HG03520 (cell line): ENCODE measurements around the gene ADORA2B.
"Not testable (repeated sequence)": the region's sequence is repeated elsewhere in the genome, so short reads cannot be mapped to it uniquely, and the experiment has no call there.

ENCODE experiments used
- ATAC-seq: cut with Tn5 transposase; IDR thresholded peaks from one replicate; pipeline ENCODE4 v1.9.1; 2021; ENCODE audit warnings: mild to moderate bottlenecking, moderate library complexity; ENCODE audit not compliant: unreplicated experiment

Gene ADORA2B

GRCh38 chr17:15921640-15922039, 23.3 kb upstream of the ADORA2B start:
- no peak for ATAC-seq

GRCh38 chr17:15922586-15922985, 22.3 kb upstream of the ADORA2B start:
- ATAC-seq: no peak

GRCh38 chr17:15926039-15926740, 18.7 kb upstream of the ADORA2B start:
- no peak for ATAC-seq

GRCh38 chr17:15928286-15928785, 16.6 kb upstream of the ADORA2B start:
- no peak for ATAC-seq

- ATAC-seq: no peak
Observed at GRCh38 chr17:15929941-15930340, 15.0 kb upstream of the ADORA2B start.

GRCh38 chr17:15930426-15930825, 14.5 kb upstream of the ADORA2B start:
- no peak for ATAC-seq

- ATAC-seq: no peak
Observed at GRCh38 chr17:15931394-15931793, 13.5 kb upstream of the ADORA2B start.

GRCh38 chr17:15934866-15935265, 10.1 kb upstream of the ADORA2B start:
- ATAC-seq: no peak

GRCh38 chr17:15935891-15936290, 9.0 kb upstream of the ADORA2B start:
- no peak for ATAC-seq

- ATAC-seq: not testable (repeated sequence)
Observed at GRCh38 chr17:15936481-15936880, 8.4 kb upstream of the ADORA2B start.

GRCh38 chr17:15941781-15942180, 3.1 kb upstream of the ADORA2B start:
- ATAC-seq: no peak

GRCh38 chr17:15942207-15942833, 2.6 kb upstream of the ADORA2B start:
- ATAC-seq: no peak

- ATAC-seq: no peak
Observed at GRCh38 chr17:15943971-15944758, 765 bp upstream of the ADORA2B start.

GRCh38 chr17:15945527-15946191, 729 bp downstream of the ADORA2B start:
- ATAC-seq: no peak

- ATAC-seq: no peak
Observed at GRCh38 chr17:15946611-15947120, 1.7 kb downstream of the ADORA2B start.

- no peak for ATAC-seq
Observed at GRCh38 chr17:15947271-15947670, 2.3 kb downstream of the ADORA2B start.

GRCh38 chr17:15947976-15948752, 3.2 kb downstream of the ADORA2B start:
- ATAC-seq: no peak

GRCh38 chr17:15951368-15952047, 6.6 kb downstream of the ADORA2B start:
- no peak for ATAC-seq

- no peak for ATAC-seq
Observed at GRCh38 chr17:15952048-15952532, 7.2 kb downstream of the ADORA2B start.
